Measurements from ENCODE around the gene SDR9C7.
"Not testable (repeated sequence)": the region's sequence is repeated elsewhere in the genome, so short reads cannot be mapped to it uniquely, and the experiment has no call there.

- TF ChIP-seq, protein P1, sequence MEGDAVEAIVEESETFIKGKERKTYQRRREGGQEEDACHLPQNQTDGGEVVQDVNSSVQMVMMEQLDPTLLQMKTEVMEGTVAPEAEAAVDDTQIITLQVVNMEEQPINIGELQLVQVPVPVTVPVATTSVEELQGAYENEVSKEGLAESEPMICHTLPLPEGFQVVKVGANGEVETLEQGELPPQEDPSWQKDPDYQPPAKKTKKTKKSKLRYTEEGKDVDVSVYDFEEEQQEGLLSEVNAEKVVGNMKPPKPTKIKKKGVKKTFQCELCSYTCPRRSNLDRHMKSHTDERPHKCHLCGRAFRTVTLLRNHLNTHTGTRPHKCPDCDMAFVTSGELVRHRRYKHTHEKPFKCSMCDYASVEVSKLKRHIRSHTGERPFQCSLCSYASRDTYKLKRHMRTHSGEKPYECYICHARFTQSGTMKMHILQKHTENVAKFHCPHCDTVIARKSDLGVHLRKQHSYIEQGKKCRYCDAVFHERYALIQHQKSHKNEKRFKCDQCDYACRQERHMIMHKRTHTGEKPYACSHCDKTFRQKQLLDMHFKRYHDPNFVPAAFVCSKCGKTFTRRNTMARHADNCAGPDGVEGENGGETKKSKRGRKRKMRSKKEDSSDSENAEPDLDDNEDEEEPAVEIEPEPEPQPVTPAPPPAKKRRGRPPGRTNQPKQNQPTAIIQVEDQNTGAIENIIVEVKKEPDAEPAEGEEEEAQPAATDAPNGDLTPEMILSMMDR (conservative IDR thresholded peaks at IDR 0.05) = not testable (repeated sequence)
- not testable (repeated sequence) for TF ChIP-seq ZFX (IDR thresholded peaks at IDR 0.05)
These were observed 29.3 kb upstream of the SDR9C7 start for GRCh38 chr12:56963557-56963956.

All from C4-2B (cell line).